ENCODE measurements around the gene AFF4.
A peak's percentile ranks its signal among the peaks of the same experiment; 100 is the strongest.
"Not testable (repeated sequence)": the region's sequence is repeated elsewhere in the genome, so short reads cannot be mapped to it uniquely, and the experiment has no call there.

Gene AFF4

GRCh38 chr5:132883261-132883834, 80.1 kb downstream of the AFF4 start:
- peak; percentile 30 for DNase-seq

GRCh38 chr5:132877938-132878337, 85.5 kb downstream of the AFF4 start:
- no peak for DNase-seq

GRCh38 chr5:132877466-132877865, 86.0 kb downstream of the AFF4 start:
- DNase-seq: no peak

GRCh38 chr5:132876020-132876759, 87.2 kb downstream of the AFF4 start:
- DNase-seq: no peak

- no peak for DNase-seq
These were observed 89.5 kb downstream of the AFF4 start for GRCh38 chr5:132873930-132874271.

GRCh38 chr5:132873119-132873929, 90.1 kb downstream of the AFF4 start, which contains the start of gene LEAP2:
LEAP2 (plus strand) TSS chr5:132873668; CDS start chr5:132873695, 27 bp downstream.
- DNase-seq: no peak

- no peak for DNase-seq
These were observed 90.7 kb downstream of the AFF4 start for GRCh38 chr5:132872788-132873118.

GRCh38 chr5:132871459-132872284, 91.8 kb downstream of the AFF4 start:
- no peak for DNase-seq

- no peak for DNase-seq
These were observed 92.6 kb downstream of the AFF4 start for GRCh38 chr5:132870801-132871200.

- no peak for DNase-seq
These were observed 94.7 kb downstream of the AFF4 start for GRCh38 chr5:132868754-132869153.

- DNase-seq: no peak
These were observed 96.4 kb downstream of the AFF4 start for GRCh38 chr5:132867046-132867451.

GRCh38 chr5:132866342-132867045, 96.9 kb downstream of the AFF4 start, which contains the start of the genes GDF9 and UQCRQ:
GDF9 (minus strand) TSS chr5:132866469; CDS start chr5:132864533, 1,936 bp downstream.
UQCRQ (plus strand) TSS chr5:132866642; CDS start chr5:132866882, 240 bp downstream.
- DNase-seq: peak; percentile 94

- DNase-seq: no peak
These were observed 97.6 kb downstream of the AFF4 start for GRCh38 chr5:132865668-132866341.

GRCh38 chr5:132860742-132861141, 102.7 kb downstream of the AFF4 start:
- DNase-seq: no peak

- no peak for DNase-seq
These were observed 103.5 kb downstream of the AFF4 start for GRCh38 chr5:132859889-132860437.

GRCh38 chr5:132856011-132856410, 107.4 kb downstream of the AFF4 start:
- DNase-seq: no peak

GRCh38 chr5:132854992-132855391, 108.4 kb downstream of the AFF4 start:
- not testable (repeated sequence) for DNase-seq

GRCh38 chr5:132854301-132854700, 109.1 kb downstream of the AFF4 start:
- DNase-seq: no peak

- DNase-seq: no peak
These were observed 109.6 kb downstream of the AFF4 start for GRCh38 chr5:132853790-132854189.

- DNase-seq: no peak
These were observed 110.1 kb downstream of the AFF4 start for GRCh38 chr5:132853323-132853722.

GRCh38 chr5:132850066-132850465, 113.4 kb downstream of the AFF4 start:
- DNase-seq: no peak

Data from stimulated activated CD4-positive, alpha-beta T cell treated with anti-CD3 and anti-CD28 coated beads, Interleukin-4, amount 100 ng/mL, for 24 hours (primary cell).